A549 (cell line): ENCODE data around the gene SLC25A13. TPM values are rescaled to one million over a fixed set of nuclear protein-coding genes. Genes with fewer than 3 reads are reported as not detected.
"Not testable (repeated sequence)": the region's sequence is repeated elsewhere in the genome, so short reads cannot be mapped to it uniquely, and the experiment has no call there.

Experiments
- ATAC-seq, 2 experiments: fragments of 200-7000 bp in 1 of 2; fragments of >200 bp in 1 of 2; cut with Nextera tagmentation in 1 of 2; cut with Tn5 transposase in 1 of 2; 3 replicates each; pipeline versions ENCODE4 v1.8.0 to v1.9.1; 2018 to 2020; ENCODE audit warnings: mild to moderate bottlenecking in 1 of 2, moderate library complexity in 1 of 2
- CTCF ChIA-PET: fragments of 300-600 bp; sonication (Branson Sonifier 250); formaldehyde crosslinking; extraction: SDS; loops from one replicate; lab custom pipeline; 2021; ENCODE audit warnings: antibody characterized with exemption, inconsistent platforms; lab: Yijun Ruan, JAX
- POLR2A ChIA-PET: fragments of 350-600 bp; formaldehyde crosslinking; extraction: SDS; loops from one replicate; lab custom pipeline; 2021; ENCODE audit warnings: antibody characterized with exemption, inconsistent platforms; lab: Yijun Ruan, JAX
- DNase-seq, 2 experiments: peaks; one replicate each; pipeline versions ENCODE4 v3.0.0 to v3.0.0-alpha.2; 2011 to 2016; ENCODE audit warnings: low read depth in 1 of 2, low spot score in 1 of 2
- FAIRE-seq: peaks from 2 replicates; lab custom pipeline; 2011; peaks lifted over from hg19 to GRCh38; lab: Jason Lieb, UNC
- H3K27ac ChIP-seq, 2 experiments: fragments of >200 bp; sonication (Bioruptor Twin); formaldehyde crosslinking; 3 replicates each; pipeline ENCODE4 v1.5.1; 2016 to 2017
- H3K4me1 ChIP-seq: fragments of >200 bp; sonication (Bioruptor Twin); formaldehyde crosslinking; 3 replicates; pipeline ENCODE4 v1.6.1; 2016
- H3K4me2 ChIP-seq: fragments of >200 bp; sonication (Bioruptor Twin); formaldehyde crosslinking; 3 replicates; pipeline ENCODE4 v1.6.1; 2016
- H3K4me3 ChIP-seq: fragments of >200 bp; sonication (Bioruptor Twin); formaldehyde crosslinking; 3 replicates; pipeline ENCODE4 v1.5.1; 2016
- H3K9me3 ChIP-seq: fragments of >200 bp; sonication (Bioruptor Twin); formaldehyde crosslinking; 3 replicates; pipeline ENCODE4 v1.6.1; 2016
- BHLHE40 ChIP-seq: IDR thresholded peaks from 2 replicates; pipeline ENCODE4 v1.6.1; 2012; ENCODE audit warnings: low read depth, low read length, inconsistent platforms
- EHF ChIP-seq: fragments of 250-450 bp; sonication (Bioruptor Pico); IDR thresholded peaks from 2 replicates; pipeline ENCODE4 v1.5.0; 2020; ENCODE audit warnings: mild to moderate bottlenecking
- EP300 ChIP-seq, 2 experiments: fragments of >200 bp; sonication (Bioruptor Twin); formaldehyde crosslinking; IDR thresholded peaks; 2 replicates in 1 of 2; 3 replicates in 1 of 2; pipeline ENCODE4 v1.6.1; 2016 to 2017
- FOSB ChIP-seq: fragments of 250-450 bp; sonication (Bioruptor Pico); IDR thresholded peaks from 2 replicates; pipeline ENCODE4 v1.5.0; 2020; ENCODE audit warnings: mild to moderate bottlenecking, moderate library complexity
- FOXS1 ChIP-seq: fragments of 250-450 bp; sonication (Bioruptor Pico); IDR thresholded peaks from 2 replicates; pipeline ENCODE4 v1.5.0; 2020; ENCODE audit warnings: mild to moderate bottlenecking, moderate library complexity
- HOXB5 ChIP-seq: fragments of 250-450 bp; sonication (Bioruptor Pico); IDR thresholded peaks from 2 replicates; pipeline ENCODE4 v1.5.0; 2020; ENCODE audit warnings: mild to moderate bottlenecking, moderate library complexity
- JUN ChIP-seq, 2 experiments: fragments of >200 bp; sonication (Bioruptor Twin); formaldehyde crosslinking; IDR thresholded peaks; 2 replicates in 1 of 2; 3 replicates in 1 of 2; pipeline ENCODE4 v1.6.1; 2016 to 2017
- KDM1A ChIP-seq: fragments of 200-600 bp; sonication (generic); IDR thresholded peaks from 2 replicates; pipeline ENCODE4 v1.6.1; 2016; ENCODE audit warnings: low read depth, mild to moderate bottlenecking
- MAX ChIP-seq: IDR thresholded peaks from 2 replicates; pipeline ENCODE4 v1.6.1; 2012
- MYC ChIP-seq: IDR thresholded peaks from 2 replicates; pipeline ENCODE4 v1.6.1; 2012; ENCODE audit warnings: mild to moderate bottlenecking, inconsistent platforms, low read length, improper control_type of control experiment, borderline replicate concordance
- NPAS2 ChIP-seq: fragments of 250-450 bp; sonication (Bioruptor Pico); IDR thresholded peaks from 2 replicates; pipeline ENCODE4 v1.8.0; 2022; ENCODE audit warnings: mild to moderate bottlenecking, moderate library complexity, borderline replicate concordance
- PHF8 ChIP-seq: fragments of 200-600 bp; sonication (generic); IDR thresholded peaks from 2 replicates; pipeline ENCODE4 v1.6.1; 2016; ENCODE audit warnings: low read depth, mild to moderate bottlenecking, antibody characterized with exemption, moderate library complexity, borderline replicate concordance
- POLR2A ChIP-seq: IDR thresholded peaks from 2 replicates; pipeline ENCODE4 v1.6.1; 2012; ENCODE audit warnings: mild to moderate bottlenecking, low read length
- RAD21 ChIP-seq, 2 experiments: fragments of >200 bp in 1 of 2; sonication (Bioruptor Twin) in 1 of 2; formaldehyde crosslinking in 1 of 2; IDR thresholded peaks in 1 of 2; conservative IDR thresholded peaks in 1 of 2; 2 replicates in 1 of 2; 3 replicates in 1 of 2; pipeline ENCODE4 v1.6.1; 2012 to 2018; ENCODE audit warnings: inconsistent platforms in 1 of 2
- RNF2 ChIP-seq: fragments of 200-600 bp; sonication (generic); IDR thresholded peaks from 2 replicates; pipeline ENCODE4 v1.6.1; 2016; ENCODE audit warnings: low read depth, mild to moderate bottlenecking, antibody characterized with exemption, moderate library complexity, borderline replicate concordance
- TP53 ChIP-seq: fragments of 250-450 bp; sonication (Bioruptor Pico); IDR thresholded peaks from 2 replicates; pipeline ENCODE4 v1.5.0; 2021; ENCODE audit warnings: mild to moderate bottlenecking, moderate library complexity
- USF2 ChIP-seq: fragments of 450-650 bp; IDR thresholded peaks from 2 replicates; pipeline ENCODE4 v1.6.1; 2014; ENCODE audit warnings: antibody characterized with exemption
- WGBS: methylation state at CpG from one replicate; pipeline ENCODE4 v1.1.6; 2017; ENCODE audit errors: missing lambda C conversion rate; 5-methylcytosine and 5-hydroxymethylcytosine counted together
- polyA minus RNA-seq: library from RNA; depleted of rRNA, polyadenylated mRNA; stranded (reverse); fragments of >200 nt; gene quantifications from 2 replicates; pipeline ENCODE4 v1.2.3, GENCODE V29; 2011; rRNA and poly(A)+ RNA removed
- polyA plus RNA-seq, 4 experiments: library from polyadenylated mRNA; depleted of rRNA in 3 of 4; stranded (reverse); fragments of >200 nt; fragmentation: RNase III in 1 of 4; extraction: RNeasy Plus Mini Kit Qiagen cat#74134 plus additional on column Dnase treatment in 1 of 4; gene quantifications; 2 replicates in 3 of 4; 3 replicates in 1 of 4; pipeline ENCODE4 v1.2.3, GENCODE V29; 2011 to 2017
- TF ChIP-seq, protein P1 (sequence below): fragments of >200 bp; sonication (Bioruptor Twin); formaldehyde crosslinking; IDR thresholded peaks from 3 replicates; pipeline ENCODE4 v1.6.1; 2016
- TF ChIP-seq, protein P2 (sequence below): IDR thresholded peaks from 2 replicates; pipeline ENCODE4 v1.6.1; 2012; ENCODE audit warnings: low read depth, borderline replicate concordance
- TF ChIP-seq, protein P3 (sequence below): fragments of 200-600 bp; sonication (generic); IDR thresholded peaks from 2 replicates; pipeline ENCODE4 v1.6.1; 2016; ENCODE audit warnings: antibody characterized with exemption, mild to moderate bottlenecking, moderate library complexity
- TF ChIP-seq, protein P4 (sequence below): IDR thresholded peaks from 2 replicates; pipeline ENCODE4 v1.6.1; 2012
- TF ChIP-seq, protein P5 (sequence below): fragments of 250-450 bp; sonication (Bioruptor Pico); IDR thresholded peaks from 2 replicates; pipeline ENCODE4 v1.5.0; 2021; ENCODE audit warnings: mild to moderate bottlenecking, moderate library complexity, borderline replicate concordance
- TF ChIP-seq, protein P6 (sequence below): fragments of 150-350 bp; IDR thresholded peaks from 2 replicates; pipeline ENCODE4 v1.6.1; 2014; ENCODE audit warnings: low read depth, mild to moderate bottlenecking, low read length

Gene SLC25A13
- 51.0 and 53.0 TPM in 2 replicates for polyA plus RNA-seq (2011; rRNA removed)
- polyA plus RNA-seq (2012; cell fraction: cytosol; rRNA removed), result 16.2 and 19.6 TPM in 2 replicates
- polyA plus RNA-seq (2012; cell fraction: nucleus; rRNA removed), result 11.4 and 21.5 TPM in 2 replicates
- 31.3 to 32.7 TPM (median 32.2 TPM) in 3 replicates for polyA plus RNA-seq (2017; fragmentation: RNase III; extraction: RNeasy Plus Mini Kit Qiagen cat#74134 plus additional on column Dnase treatment)
- polyA minus RNA-seq, result 24.7 and 26.8 TPM in 2 replicates

DNA sequence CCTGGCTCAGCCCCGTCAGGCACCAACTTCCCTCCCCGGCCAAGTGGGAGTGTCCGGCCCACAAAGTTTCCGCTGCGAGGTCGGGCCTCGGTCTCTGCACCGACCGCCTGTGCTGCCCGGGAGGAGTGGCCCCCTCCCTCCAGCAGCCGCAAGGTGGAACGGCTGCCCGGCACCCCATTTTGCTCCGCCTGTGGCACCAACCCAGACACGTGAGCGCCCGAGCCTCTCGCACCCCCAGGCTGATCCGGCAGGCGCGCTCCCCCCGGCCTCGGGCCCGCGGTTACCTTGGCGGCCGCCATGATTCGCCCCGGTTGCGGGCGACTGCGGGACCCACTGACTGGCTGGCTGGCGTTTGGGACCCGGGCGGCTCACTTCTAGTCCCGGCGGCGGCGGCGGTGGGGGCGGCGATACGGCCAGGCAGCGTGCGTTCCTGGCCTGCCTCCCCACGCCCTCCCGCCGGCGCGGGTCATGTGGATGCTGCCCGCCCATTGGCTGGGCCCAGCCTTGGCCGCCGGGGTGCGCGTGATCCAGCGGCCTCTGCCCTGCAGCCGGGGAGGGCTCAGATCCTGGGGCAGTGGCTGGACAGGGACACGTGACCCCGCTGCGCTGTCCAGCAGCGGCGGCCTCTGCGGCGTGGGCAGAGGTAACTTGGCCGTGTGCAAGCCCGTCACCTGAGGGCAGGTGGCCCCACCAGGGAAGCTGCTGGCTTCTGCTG is at the start of gene SLC25A13:
Gene SLC25A13, minus strand, starts transcription at position 441 of the 715 bp plus-strand sequence. Its CDS starts 142 bp downstream, at position 299.
- ChIA-PET CTCF (no interaction called here), POLR2A (no interaction called here)
- Histone ChIP-seq H3K27ac (peak within 1 kb of the TSS; percentile 97 to 99), H3K9me3 (no peaks in the 10 kb centered on the region), H3K4me2 (peak within 1 kb of the TSS; percentile 98), H3K4me3 (peak within 1 kb of the TSS; percentile 93), H3K4me1 (peaks cover 10% of the 10 kb centered on the region)
- peak; percentile 92 to 97 for DNase-seq
- FAIRE-seq, result no peak
- TF ChIP-seq, protein P1, sequence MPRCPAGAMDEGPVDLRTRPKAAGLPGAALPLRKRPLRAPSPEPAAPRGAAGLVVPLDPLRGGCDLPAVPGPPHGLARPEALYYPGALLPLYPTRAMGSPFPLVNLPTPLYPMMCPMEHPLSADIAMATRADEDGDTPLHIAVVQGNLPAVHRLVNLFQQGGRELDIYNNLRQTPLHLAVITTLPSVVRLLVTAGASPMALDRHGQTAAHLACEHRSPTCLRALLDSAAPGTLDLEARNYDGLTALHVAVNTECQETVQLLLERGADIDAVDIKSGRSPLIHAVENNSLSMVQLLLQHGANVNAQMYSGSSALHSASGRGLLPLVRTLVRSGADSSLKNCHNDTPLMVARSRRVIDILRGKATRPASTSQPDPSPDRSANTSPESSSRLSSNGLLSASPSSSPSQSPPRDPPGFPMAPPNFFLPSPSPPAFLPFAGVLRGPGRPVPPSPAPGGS, result peak; percentile 42; the same call in 1 of the 3 replicates
- TF ChIP-seq, protein P2, sequence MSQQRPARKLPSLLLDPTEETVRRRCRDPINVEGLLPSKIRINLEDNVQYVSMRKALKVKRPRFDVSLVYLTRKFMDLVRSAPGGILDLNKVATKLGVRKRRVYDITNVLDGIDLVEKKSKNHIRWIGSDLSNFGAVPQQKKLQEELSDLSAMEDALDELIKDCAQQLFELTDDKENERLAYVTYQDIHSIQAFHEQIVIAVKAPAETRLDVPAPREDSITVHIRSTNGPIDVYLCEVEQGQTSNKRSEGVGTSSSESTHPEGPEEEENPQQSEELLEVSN, result peak; percentile 90
- TF ChIP-seq EP300 (IDR thresholded peaks at IDR 0.05) (no peak), POLR2A (peak; percentile 57), RAD21 (conservative IDR thresholded peaks at IDR 0.05 in 1 of 2, IDR thresholded peaks at IDR 0.05 in 1 of 2) (no peak), FOXS1 (no peak), RNF2 (no peak), NPAS2 (CRISPR knock-in tag) (peak; percentile 95), MAX (peak; percentile 95), MYC (peak; percentile 78; the same call in 1 of the 2 replicates), TP53 (CRISPR knock-in tag) (peak; percentile 86), EHF (CRISPR knock-in tag) (0 out of 2 replicates have a peak, but pooled peaks have one; percentile 28), BHLHE40 (peak; percentile 45; the same call in 1 of the 2 replicates), HOXB5 (CRISPR knock-in tag) (peak; percentile 52; the same call in 1 of the 2 replicates), JUN (IDR thresholded peaks at IDR 0.05) (peak; percentile 30 to 75; a peak in 4 of 5 replicates), FOSB (CRISPR knock-in tag) (no peak), USF2 (peak; percentile 97), PHF8 (peak; percentile 98), KDM1A (no peak)
- TF ChIP-seq, protein P3, sequence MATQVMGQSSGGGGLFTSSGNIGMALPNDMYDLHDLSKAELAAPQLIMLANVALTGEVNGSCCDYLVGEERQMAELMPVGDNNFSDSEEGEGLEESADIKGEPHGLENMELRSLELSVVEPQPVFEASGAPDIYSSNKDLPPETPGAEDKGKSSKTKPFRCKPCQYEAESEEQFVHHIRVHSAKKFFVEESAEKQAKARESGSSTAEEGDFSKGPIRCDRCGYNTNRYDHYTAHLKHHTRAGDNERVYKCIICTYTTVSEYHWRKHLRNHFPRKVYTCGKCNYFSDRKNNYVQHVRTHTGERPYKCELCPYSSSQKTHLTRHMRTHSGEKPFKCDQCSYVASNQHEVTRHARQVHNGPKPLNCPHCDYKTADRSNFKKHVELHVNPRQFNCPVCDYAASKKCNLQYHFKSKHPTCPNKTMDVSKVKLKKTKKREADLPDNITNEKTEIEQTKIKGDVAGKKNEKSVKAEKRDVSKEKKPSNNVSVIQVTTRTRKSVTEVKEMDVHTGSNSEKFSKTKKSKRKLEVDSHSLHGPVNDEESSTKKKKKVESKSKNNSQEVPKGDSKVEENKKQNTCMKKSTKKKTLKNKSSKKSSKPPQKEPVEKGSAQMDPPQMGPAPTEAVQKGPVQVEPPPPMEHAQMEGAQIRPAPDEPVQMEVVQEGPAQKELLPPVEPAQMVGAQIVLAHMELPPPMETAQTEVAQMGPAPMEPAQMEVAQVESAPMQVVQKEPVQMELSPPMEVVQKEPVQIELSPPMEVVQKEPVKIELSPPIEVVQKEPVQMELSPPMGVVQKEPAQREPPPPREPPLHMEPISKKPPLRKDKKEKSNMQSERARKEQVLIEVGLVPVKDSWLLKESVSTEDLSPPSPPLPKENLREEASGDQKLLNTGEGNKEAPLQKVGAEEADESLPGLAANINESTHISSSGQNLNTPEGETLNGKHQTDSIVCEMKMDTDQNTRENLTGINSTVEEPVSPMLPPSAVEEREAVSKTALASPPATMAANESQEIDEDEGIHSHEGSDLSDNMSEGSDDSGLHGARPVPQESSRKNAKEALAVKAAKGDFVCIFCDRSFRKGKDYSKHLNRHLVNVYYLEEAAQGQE, result peak; percentile 94
- TF ChIP-seq, protein P4, sequence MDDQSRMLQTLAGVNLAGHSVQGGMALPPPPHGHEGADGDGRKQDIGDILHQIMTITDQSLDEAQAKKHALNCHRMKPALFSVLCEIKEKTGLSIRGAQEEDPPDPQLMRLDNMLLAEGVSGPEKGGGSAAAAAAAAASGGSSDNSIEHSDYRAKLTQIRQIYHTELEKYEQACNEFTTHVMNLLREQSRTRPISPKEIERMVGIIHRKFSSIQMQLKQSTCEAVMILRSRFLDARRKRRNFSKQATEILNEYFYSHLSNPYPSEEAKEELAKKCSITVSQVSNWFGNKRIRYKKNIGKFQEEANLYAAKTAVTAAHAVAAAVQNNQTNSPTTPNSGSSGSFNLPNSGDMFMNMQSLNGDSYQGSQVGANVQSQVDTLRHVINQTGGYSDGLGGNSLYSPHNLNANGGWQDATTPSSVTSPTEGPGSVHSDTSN, result no peak
- TF ChIP-seq, protein P5, sequence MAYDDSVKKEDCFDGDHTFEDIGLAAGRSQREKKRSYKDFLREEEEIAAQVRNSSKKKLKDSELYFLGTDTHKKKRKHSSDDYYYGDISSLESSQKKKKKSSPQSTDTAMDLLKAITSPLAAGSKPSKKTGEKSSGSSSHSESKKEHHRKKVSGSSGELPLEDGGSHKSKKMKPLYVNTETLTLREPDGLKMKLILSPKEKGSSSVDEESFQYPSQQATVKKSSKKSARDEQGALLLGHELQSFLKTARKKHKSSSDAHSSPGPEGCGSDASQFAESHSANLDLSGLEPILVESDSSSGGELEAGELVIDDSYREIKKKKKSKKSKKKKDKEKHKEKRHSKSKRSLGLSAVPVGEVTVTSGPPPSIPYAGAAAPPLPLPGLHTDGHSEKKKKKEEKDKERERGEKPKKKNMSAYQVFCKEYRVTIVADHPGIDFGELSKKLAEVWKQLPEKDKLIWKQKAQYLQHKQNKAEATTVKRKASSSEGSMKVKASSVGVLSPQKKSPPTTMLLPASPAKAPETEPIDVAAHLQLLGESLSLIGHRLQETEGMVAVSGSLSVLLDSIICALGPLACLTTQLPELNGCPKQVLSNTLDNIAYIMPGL, result peak; percentile 89
- TF ChIP-seq, protein P6, sequence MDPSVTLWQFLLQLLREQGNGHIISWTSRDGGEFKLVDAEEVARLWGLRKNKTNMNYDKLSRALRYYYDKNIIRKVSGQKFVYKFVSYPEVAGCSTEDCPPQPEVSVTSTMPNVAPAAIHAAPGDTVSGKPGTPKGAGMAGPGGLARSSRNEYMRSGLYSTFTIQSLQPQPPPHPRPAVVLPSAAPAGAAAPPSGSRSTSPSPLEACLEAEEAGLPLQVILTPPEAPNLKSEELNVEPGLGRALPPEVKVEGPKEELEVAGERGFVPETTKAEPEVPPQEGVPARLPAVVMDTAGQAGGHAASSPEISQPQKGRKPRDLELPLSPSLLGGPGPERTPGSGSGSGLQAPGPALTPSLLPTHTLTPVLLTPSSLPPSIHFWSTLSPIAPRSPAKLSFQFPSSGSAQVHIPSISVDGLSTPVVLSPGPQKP, result no peak
- peak; percentile 96 to 99 for ATAC-seq
- 7% methylated on average over 3 of the region's 66 CpGs for WGBS

DNA sequence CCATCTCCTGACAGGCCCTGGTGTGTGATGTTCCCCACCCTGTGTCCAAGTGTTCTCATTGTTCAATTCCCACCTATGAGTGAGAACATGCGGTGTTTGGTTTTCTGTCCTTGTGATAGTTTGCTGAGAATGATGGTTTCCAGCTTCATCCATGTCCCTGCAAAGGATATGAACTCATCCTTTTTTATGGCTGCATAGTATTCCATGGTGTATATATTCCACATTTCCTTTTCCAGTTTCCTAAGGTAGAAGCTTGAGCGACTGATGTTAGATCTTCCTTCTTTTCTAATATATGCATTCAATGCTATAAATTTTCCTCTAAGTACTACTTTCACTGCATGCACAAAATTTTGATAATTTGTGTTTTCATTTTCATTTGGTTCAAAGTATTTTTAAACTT is 44.0 kb upstream of the SLC25A13 start:
- H3K9me3 ChIP-seq, DNase-seq, CTCF ChIA-PET, H3K4me3 ChIP-seq, POLR2A ChIA-PET, H3K4me1 ChIP-seq, FAIRE-seq, H3K27ac ChIP-seq, ATAC-seq, H3K4me2 ChIP-seq: not testable (repeated sequence)
- 5% methylated on average over 2 of the region's 2 CpGs for WGBS
